ENCODE data around the gene PRUNE2. TPM values are rescaled to one million over a fixed set of nuclear protein-coding genes. Genes with fewer than 3 reads are reported as not detected.

Gene PRUNE2
- total RNA-seq, 3 donors from 2014 or later: 4.6 to 14.7 (median 12.0) TPM

GRCh38 chr9:76729116-76729515 lies 176.8 kb downstream of the PRUNE2 start:
- H3K4me1 ChIP-seq: no peaks in the 10 kb centered on the region
- H3K4me3 ChIP-seq: no peak overlapping the region
- DNase-seq (ENCODE audit: low spot score in 2 of 2): no peak
- intact Hi-C loops (cut with DNase I; ENCODE audit: low total_unique reads): no loop called here
- TF ChIP-seq CTCF (IDR thresholded peaks at IDR 0.05) (no peak), POLR2A (IDR thresholded peaks at IDR 0.05) (no peak), POLR2AphosphoS5 (IDR thresholded peaks at IDR 0.05) (no peak)
- H3K9me3 ChIP-seq: no peaks in the 10 kb centered on the region
- H3K36me3 ChIP-seq: no peaks in the 10 kb centered on the region
- no peaks in the 10 kb centered on the region for H3K27me3 ChIP-seq
- H3K27ac ChIP-seq: no peak overlapping the region

DNA sequence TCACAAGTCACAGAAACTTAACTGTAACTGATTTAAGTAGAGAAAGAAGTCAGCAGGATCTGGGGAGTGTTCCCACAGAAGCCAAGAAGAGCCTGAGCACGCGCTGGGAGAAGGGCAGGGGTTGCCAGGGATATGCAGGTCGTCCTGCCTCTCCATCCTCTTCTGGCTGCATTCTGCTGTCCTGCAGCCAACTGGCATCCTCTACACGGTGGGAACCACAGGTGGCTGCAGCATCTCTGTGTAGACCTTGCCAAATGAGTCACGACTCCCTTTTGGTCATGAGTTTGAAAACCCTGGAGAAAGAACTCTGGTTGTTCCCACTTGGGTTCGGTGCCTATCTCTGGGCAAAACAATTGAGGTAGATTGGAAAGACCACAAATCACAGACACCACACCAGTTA lies 180.0 kb downstream of the PRUNE2 start:
- DNase-seq (ENCODE audit: low spot score in 2 of 2): no peak
- intact Hi-C loops (cut with DNase I; ENCODE audit: low total_unique reads): no loop called here
- Histone ChIP-seq H3K4me3 (no peak overlapping the region), H3K36me3 (no peaks in the 10 kb centered on the region), H3K4me1 (no peaks in the 10 kb centered on the region), H3K27ac (no peak overlapping the region), H3K27me3 (no peaks in the 10 kb centered on the region), H3K9me3 (no peaks in the 10 kb centered on the region)
- TF ChIP-seq POLR2AphosphoS5 (IDR thresholded peaks at IDR 0.05): no peak
- TF ChIP-seq CTCF (IDR thresholded peaks at IDR 0.05): no peak
- TF ChIP-seq POLR2A (IDR thresholded peaks at IDR 0.05): no peak

GRCh38 chr9:76725011-76725546 lies 180.8 kb downstream of the PRUNE2 start:
- H3K4me3 ChIP-seq: no peak overlapping the region

GRCh38 chr9:76720245-76720644 lies 185.7 kb downstream of the PRUNE2 start:
- H3K36me3 ChIP-seq: no peaks in the 10 kb centered on the region
- no peaks in the 10 kb centered on the region for H3K9me3 ChIP-seq
- H3K4me1 ChIP-seq: no peaks in the 10 kb centered on the region
- no peak for DNase-seq (ENCODE audit: low spot score in 2 of 2)
- H3K27ac ChIP-seq: no peak overlapping the region
- intact Hi-C loops (cut with DNase I; ENCODE audit: low total_unique reads): no loop called here
- H3K4me3 ChIP-seq: no peak overlapping the region
- H3K27me3 ChIP-seq: no peaks in the 10 kb centered on the region
- TF ChIP-seq POLR2AphosphoS5 (IDR thresholded peaks at IDR 0.05) (no peak), CTCF (IDR thresholded peaks at IDR 0.05) (no peak), POLR2A (IDR thresholded peaks at IDR 0.05) (no peak)

More at GRCh38 chr9:76725011-76725546, 180.8 kb downstream of the PRUNE2 start:
- no peak for DNase-seq (ENCODE audit: low spot score in 2 of 2)
- Histone ChIP-seq H3K27ac (no peak overlapping the region), H3K36me3 (no peaks in the 10 kb centered on the region), H3K9me3 (no peaks in the 10 kb centered on the region), H3K27me3 (no peaks in the 10 kb centered on the region), H3K4me1 (no peaks in the 10 kb centered on the region)
- intact Hi-C loops (cut with DNase I; ENCODE audit: low total_unique reads): no loop called here
- TF ChIP-seq CTCF (IDR thresholded peaks at IDR 0.05) (no peak), POLR2A (IDR thresholded peaks at IDR 0.05) (no peak), POLR2AphosphoS5 (IDR thresholded peaks at IDR 0.05) (no peak)

DNA sequence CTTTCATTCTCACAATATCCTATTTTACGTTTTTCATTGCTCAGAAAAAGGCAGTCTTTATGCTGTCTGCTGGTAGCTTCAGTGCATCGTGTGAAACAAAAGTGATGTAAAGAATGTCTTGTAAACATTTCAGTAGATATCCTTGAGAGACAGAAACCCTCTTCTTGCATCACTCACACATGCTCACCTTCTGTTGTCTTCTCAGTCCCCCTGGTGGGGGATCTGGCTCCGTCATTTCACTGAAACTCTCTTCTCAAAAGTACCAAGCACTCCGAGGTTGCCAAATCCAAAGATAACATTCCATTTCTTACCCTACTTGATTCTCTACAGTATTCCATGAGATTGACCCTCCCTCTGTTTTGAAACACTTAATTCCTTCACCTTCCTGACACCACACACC lies 187.7 kb downstream of the PRUNE2 start:
- TF ChIP-seq POLR2AphosphoS5 (IDR thresholded peaks at IDR 0.05) (no peak), CTCF (IDR thresholded peaks at IDR 0.05) (no peak), POLR2A (IDR thresholded peaks at IDR 0.05) (no peak)
- Histone ChIP-seq H3K27me3 (no peaks in the 10 kb centered on the region), H3K36me3 (no peaks in the 10 kb centered on the region), H3K4me3 (no peak overlapping the region), H3K9me3 (no peaks in the 10 kb centered on the region), H3K4me1 (no peaks in the 10 kb centered on the region), H3K27ac (no peak overlapping the region)
- intact Hi-C loops (cut with DNase I; ENCODE audit: low total_unique reads): no loop called here
- no peak for DNase-seq (ENCODE audit: low spot score in 2 of 2)

All from breast epithelium (tissue), 4 donors.